GM12878 (cell line): ENCODE measurements around the gene WNK1. TPM values are rescaled to one million over a fixed set of nuclear protein-coding genes. Genes with fewer than 3 reads are reported as not detected.

Experiments used
- ATAC-seq: fragments of 200-7000 bp; cut with Tn5 transposase; 3 replicates; pipeline ENCODE4 v1.9.1; 2020; ENCODE audit warnings: mild to moderate bottlenecking, moderate library complexity
- BruUV-seq: library from RNA; stranded (reverse); fragments of 400-500 nt; replicated peaks from 2 replicates; lab custom pipeline; 2021; lab: Mats Ljungman, UMichigan
- CTCF ChIA-PET: fragments of 300-600 bp; sonication (Branson Sonifier 250); formaldehyde crosslinking; extraction: SDS; loops from one replicate; lab custom pipeline; 2021; ENCODE audit warnings: inconsistent platforms; lab: Yijun Ruan, JAX
- POLR2A ChIA-PET: fragments of 350-600 bp; formaldehyde crosslinking; extraction: SDS; loops from one replicate; lab custom pipeline; 2021; ENCODE audit warnings: inconsistent platforms; lab: Charles Lee
- RAD21 ChIA-PET: fragments of 300-600 bp; sonication (Branson Sonifier 250); formaldehyde crosslinking; loops from one replicate; lab custom pipeline; 2023; ENCODE audit warnings: antibody characterized with exemption; ENCODE audit not compliant: unreplicated experiment; lab: Charles Lee
- SMC1A ChIA-PET: fragments of 300-600 bp; sonication (Branson Sonifier 250); formaldehyde crosslinking; loops from one replicate; lab custom pipeline; 2023; ENCODE audit not compliant: unreplicated experiment, uncharacterized antibody; lab: Charles Lee
- DNase-seq: peaks from one replicate; pipeline ENCODE4 v3.0.0-alpha.2; 2011; ENCODE audit warnings: low read depth, low spot score
- FAIRE-seq: peaks from 3 replicates; lab custom pipeline; 2011; peaks lifted over from hg19 to GRCh38; lab: Jason Lieb, UNC
- H2AFZ ChIP-seq: 2 replicates; pipeline ENCODE4 v1.6.0; 2011; ENCODE audit warnings: low read depth, low read length, control low read depth; ENCODE audit not compliant: control insufficient read depth
- H3K27ac ChIP-seq: 2 replicates; pipeline ENCODE4 v1.5.1; 2011; ENCODE audit warnings: control low read depth; ENCODE audit not compliant: control insufficient read depth, insufficient read depth
- H3K27me3 ChIP-seq, 2 experiments: replicated peaks in 1 of 2; 2 replicates each; pipeline versions ENCODE4 v1.6.0 to v1.6.1; 2011; ENCODE audit warnings: low read length in 1 of 2; ENCODE audit not compliant: control insufficient read depth in 2 of 2, insufficient read depth in 2 of 2
- H3K36me3 ChIP-seq, 2 experiments: 2 replicates each; pipeline ENCODE4 v1.5.1; 2011; ENCODE audit warnings: low read length in 1 of 2; ENCODE audit not compliant: control insufficient read depth in 2 of 2, insufficient read depth in 2 of 2
- H3K4me1 ChIP-seq: 2 replicates; pipeline ENCODE4 v1.6.1; 2011; ENCODE audit warnings: mild to moderate bottlenecking, low read length, moderate library complexity, mixed read lengths; ENCODE audit not compliant: control insufficient read depth, insufficient read depth
- H3K4me2 ChIP-seq: 2 replicates; pipeline ENCODE4 v1.6.0; 2011; ENCODE audit warnings: control low read depth; ENCODE audit not compliant: control insufficient read depth, insufficient read depth
- H3K4me3 ChIP-seq: fragments of 200-600 bp; sonication (generic); 2 replicates; pipeline ENCODE4 v1.5.1; 2016
- H3K79me2 ChIP-seq: 2 replicates; pipeline ENCODE4 v1.6.0; 2011; ENCODE audit warnings: low read length; ENCODE audit not compliant: control insufficient read depth, insufficient read depth
- H3K9ac ChIP-seq: 2 replicates; pipeline ENCODE4 v1.8.0; 2011; ENCODE audit warnings: low read length, control low read depth, mixed read lengths; ENCODE audit not compliant: control insufficient read depth, insufficient read depth
- H3K9me3 ChIP-seq: replicated peaks from 3 replicates; pipeline ENCODE4 v1.5.1; 2011; ENCODE audit warnings: mild to moderate bottlenecking, low read length; ENCODE audit not compliant: control insufficient read depth, insufficient read depth
- H4K20me1 ChIP-seq: 2 replicates; pipeline ENCODE4 v1.6.0; 2011; ENCODE audit not compliant: control insufficient read depth, insufficient read depth
- JUNB ChIP-seq: IDR thresholded peaks from 2 replicates; pipeline ENCODE4 v1.6.1; 2016; ENCODE audit warnings: antibody characterized with exemption, mild to moderate bottlenecking
- MTA2 ChIP-seq: fragments of 450-650 bp; IDR thresholded peaks from 2 replicates; pipeline ENCODE4 v1.6.1; 2016; ENCODE audit warnings: low read depth, mild to moderate bottlenecking, moderate library complexity
- RELB ChIP-seq: fragments of 450-650 bp; IDR thresholded peaks from 2 replicates; pipeline ENCODE4 v1.6.1; 2017; ENCODE audit warnings: low read depth, mild to moderate bottlenecking, moderate library complexity
- SPI1 ChIP-seq: IDR thresholded peaks from 2 replicates; pipeline ENCODE4 v1.6.1; 2011; ENCODE audit warnings: low read depth, mild to moderate bottlenecking, low read length, moderate library complexity, borderline replicate concordance; ENCODE audit not compliant: insufficient read depth
- ZNF622 ChIP-seq: fragments of 450-650 bp; IDR thresholded peaks from 2 replicates; pipeline ENCODE4 v1.6.1; 2017; ENCODE audit warnings: mild to moderate bottlenecking, inconsistent platforms
- WGBS: methylation state at CpG from one replicate; pipeline ENCODE4 v1.1.6; 2016; ENCODE audit warnings: low lambda C conversion rate; ENCODE audit not compliant: insufficient replicate concordance, insufficient coverage; ENCODE audit errors: missing lambda C conversion rate; 5-methylcytosine and 5-hydroxymethylcytosine counted together
- in situ Hi-C: fragments of 300-500 bp; cut with MboI; formaldehyde crosslinking; loops from 9 replicates; pipeline ENCODE4 v1.14.3; 2018; ENCODE audit warnings: mixed read lengths
- intact Hi-C: fragments of 100-400 bp; cut with micrococcal nuclease; formaldehyde crosslinking; loops from one replicate; pipeline ENCODE4 v1.14.2; 2022; ENCODE audit not compliant: unreplicated experiment
- polyA plus RNA-seq, 11 experiments: library from polyadenylated mRNA; depleted of rRNA in 4 of 11; unstranded in 6 of 11; stranded (reverse) in 5 of 11; fragments of >200 nt; fragmentation: Nextera tagmentation in 4 of 11; fragmentation: Illumina TruSeq in 1 of 11; extraction: Ambion mirVana in 4 of 11; extraction: Trizol in 1 of 11; gene quantifications; 1 replicate in 1 of 11; 2 replicates in 10 of 11; pipeline versions ENCODE4 v1.2.1 to v1.2.3, GENCODE V29; 2011 to 2016; ENCODE audit warnings: inconsistent platforms in 2 of 11, missing spikeins in 2 of 11, low read depth in 1 of 11
- total RNA-seq, 4 experiments: library from RNA; depleted of rRNA in 3 of 4; stranded (reverse); fragments of >200 nt in 3 of 4; fragmentation: Illumina TruSeq in 1 of 4; extraction: Trizol in 1 of 4; gene quantifications; 2 replicates each; pipeline versions ENCODE4 v1.2.1 to v1.2.3, GENCODE V29; 2013 to 2021

Gene WNK1
- total and polyA plus RNA-seq, 10 of the 15 experiments (the other 5 are each of a cell fraction or from before 2014, with no cell fraction given): 9.6 to 151 (median 86.6) TPM

DNA sequence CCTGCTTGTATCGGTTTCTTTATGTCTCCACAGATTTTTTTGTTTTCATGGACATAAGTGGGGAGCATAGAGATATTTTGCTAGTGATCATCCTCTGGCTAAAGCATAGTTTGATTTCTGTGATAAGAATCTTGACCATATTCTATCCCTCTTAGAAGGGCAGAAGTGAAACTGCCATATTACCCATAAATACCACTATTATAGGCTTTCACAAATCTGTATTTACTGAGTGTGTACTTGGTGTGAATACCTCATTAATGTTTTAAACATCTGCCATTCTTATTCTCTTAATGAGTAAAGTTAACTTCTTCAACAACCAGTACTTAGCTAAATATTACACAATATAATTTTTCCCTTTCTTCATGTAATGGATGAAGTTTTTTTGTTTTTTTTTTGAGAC, 16.1 kb downstream of the WNK1 start:
- H3K4me1 ChIP-seq: peaks cover 6% of the 10 kb centered on the region
- H3K4me3 ChIP-seq: no peak overlapping the region
- intact Hi-C loops: loop anchor here (5.0 kb wide), 1 partner anchor 34 kb away; no protein-coding TSS in a partner anchor
- no peaks in the 10 kb centered on the region for H3K9me3 ChIP-seq
- no peak overlapping the region for H3K9ac ChIP-seq
- CTCF ChIA-PET: interaction anchor here (1.0 to 1.5 kb wide), 3 partner anchors 9 to 45 kb away, joined by 4 to 6 read pairs (median 5); no protein-coding TSS in a partner anchor
- H4K20me1 ChIP-seq: no peaks in the 10 kb centered on the region; the same call in 1 of the 2 replicates
- TF ChIP-seq JUNB: no peak
- peak; percentile 52; the same call in 1 of the 2 replicates for TF ChIP-seq RELB
- TF ChIP-seq MTA2: peak; percentile 63; the same call in 1 of the 2 replicates
- peak; percentile 76; the same call in 1 of the 2 replicates for TF ChIP-seq SPI1
- no peak for TF ChIP-seq ZNF622
- no peaks in the 10 kb centered on the region for H3K27me3 ChIP-seq
- FAIRE-seq (no peak), ATAC-seq (peak; percentile 71), DNase-seq (no peak)
- WGBS: 59% methylated on average over 1 of the region's 1 CpG
- no TSS peak for BruUV-seq
- no peak overlapping the region for H2AFZ ChIP-seq
- H3K79me2 ChIP-seq: peaks cover 93% of the 10 kb centered on the region
- H3K4me2 ChIP-seq: no peak overlapping the region
- no peaks in the 10 kb centered on the region; a peak in 1 of 4 replicates for H3K36me3 ChIP-seq
- no peak overlapping the region for H3K27ac ChIP-seq
- RAD21 ChIA-PET: interaction anchor here (0.6 to 1.0 kb wide), 3 partner anchors 8 to 12 kb away, joined by 3 read pairs; no protein-coding TSS in a partner anchor
- POLR2A ChIA-PET: interaction anchor here (1.1 kb wide), 1 partner anchor 9 kb away, joined by 4 read pairs; no protein-coding TSS in a partner anchor
- in situ Hi-C loops: no loop called here
- SMC1A ChIA-PET: interaction anchor here (1.5 to 3.1 kb wide), 3 partner anchors 8 to 13 kb away, joined by 5 to 11 read pairs (median 7); no protein-coding TSS in a partner anchor
